H9 (cell line): ENCODE results near the gene RGS3. TPM values are rescaled to one million over a fixed set of nuclear protein-coding genes. Genes with fewer than 3 reads are reported as not detected.

Source experiments
- DNase-seq: peaks from one replicate; pipeline ENCODE4 v3.0.0-alpha.2; 2017
- H2AFZ ChIP-seq: one replicate; pipeline ENCODE4 v1.6.1; 2013; ENCODE audit warnings: mild to moderate bottlenecking, low read length, control low read depth, moderate library complexity
- H2AK5ac ChIP-seq: 2 replicates; pipeline ENCODE4 v1.6.1; 2013; ENCODE audit warnings: low read length, control low read depth, mixed read lengths; ENCODE audit not compliant: insufficient read length
- H2BK120ac ChIP-seq: one replicate; pipeline ENCODE4 v1.6.1; 2013; ENCODE audit warnings: low read depth, mild to moderate bottlenecking, low read length, control low read depth, inconsistent platforms; ENCODE audit not compliant: poor library complexity, severe bottlenecking
- H2BK12ac ChIP-seq: 2 replicates; pipeline ENCODE4 v1.6.1; 2013; ENCODE audit warnings: low read length, control low read depth, mixed read lengths, low read depth; ENCODE audit not compliant: insufficient read length
- H2BK15ac ChIP-seq: 2 replicates; pipeline ENCODE4 v1.6.1; 2013; ENCODE audit warnings: low read depth, low read length, control low read depth
- H2BK20ac ChIP-seq: one replicate; pipeline ENCODE4 v1.6.1; 2013; ENCODE audit warnings: low read depth, mild to moderate bottlenecking, low read length, control low read depth, inconsistent platforms; ENCODE audit not compliant: poor library complexity, severe bottlenecking
- H2BK5ac ChIP-seq: 2 replicates; pipeline ENCODE4 v1.6.1; 2013; ENCODE audit warnings: low read length, control low read depth, mixed read lengths; ENCODE audit not compliant: insufficient read length
- H3K14ac ChIP-seq: 2 replicates; pipeline ENCODE4 v1.6.1; 2013; ENCODE audit warnings: low read length, control low read depth; ENCODE audit not compliant: insufficient read depth
- H3K18ac ChIP-seq: 2 replicates; pipeline ENCODE4 v1.6.1; 2013; ENCODE audit warnings: low read depth, mild to moderate bottlenecking, mixed read lengths, low read length, control low read depth; ENCODE audit not compliant: insufficient read length
- H3K23ac ChIP-seq: 2 replicates; pipeline ENCODE4 v1.6.1; 2013; ENCODE audit warnings: low read length, control low read depth, mixed read lengths, low read depth; ENCODE audit not compliant: insufficient read length
- H3K23me2 ChIP-seq: 2 replicates; pipeline ENCODE4 v1.6.1; 2013; ENCODE audit warnings: low read depth, mild to moderate bottlenecking, mixed read lengths, low read length, control low read depth; ENCODE audit not compliant: insufficient read length, poor library complexity, severe bottlenecking
- H3K27ac ChIP-seq: 2 replicates; pipeline ENCODE4 v1.5.1; 2013; ENCODE audit warnings: low read length, control low read depth, mixed read lengths, low read depth; ENCODE audit not compliant: insufficient read length
- H3K27me3 ChIP-seq: 2 replicates; pipeline ENCODE4 v1.6.1; 2013; ENCODE audit warnings: low read length, control low read depth, inconsistent platforms; ENCODE audit not compliant: insufficient read depth
- H3K4ac ChIP-seq: 2 replicates; pipeline ENCODE4 v1.6.1; 2013; ENCODE audit warnings: low read depth, mild to moderate bottlenecking, control low read depth, inconsistent platforms, low read length, moderate library complexity
- H3K4me1 ChIP-seq: 2 replicates; pipeline ENCODE4 v1.6.1; 2013; ENCODE audit warnings: low read length, control low read depth, inconsistent platforms; ENCODE audit not compliant: insufficient read depth
- H3K4me2 ChIP-seq: 2 replicates; pipeline ENCODE4 v1.6.1; 2013; ENCODE audit warnings: low read length, control low read depth, mixed read lengths; ENCODE audit not compliant: insufficient read length, insufficient read depth
- H3K56ac ChIP-seq: 2 replicates; pipeline ENCODE4 v1.6.1; 2013; ENCODE audit warnings: low read depth, mild to moderate bottlenecking, mixed read lengths, low read length, control low read depth; ENCODE audit not compliant: insufficient read length
- H3K79me1 ChIP-seq: 2 replicates; pipeline ENCODE4 v1.6.1; 2013; ENCODE audit warnings: low read depth, mild to moderate bottlenecking, moderate library complexity, low read length, control low read depth, inconsistent platforms; ENCODE audit not compliant: insufficient read depth, poor library complexity, severe bottlenecking
- H3K79me2 ChIP-seq: 2 replicates; pipeline ENCODE4 v1.6.1; 2013; ENCODE audit warnings: low read length, control low read depth, inconsistent platforms; ENCODE audit not compliant: insufficient read depth
- H3K9ac ChIP-seq: 2 replicates; pipeline ENCODE4 v1.6.1; 2013; ENCODE audit warnings: low read length, control low read depth, mixed read lengths; ENCODE audit not compliant: insufficient read length; ENCODE audit errors: extremely low read depth
- H3K9me3 ChIP-seq: one replicate; pipeline ENCODE4 v1.6.1; 2013; ENCODE audit warnings: low read depth, low read length, inconsistent platforms; ENCODE audit not compliant: control insufficient read depth
- H3T11ph ChIP-seq: one replicate; pipeline ENCODE4 v1.6.1; 2013; ENCODE audit warnings: mild to moderate bottlenecking, low read length, control low read depth, inconsistent platforms
- H4K20me1 ChIP-seq: one replicate; pipeline ENCODE4 v1.6.1; 2013; ENCODE audit not compliant: control insufficient read depth, insufficient read length, insufficient read depth
- H4K5ac ChIP-seq: 2 replicates; pipeline ENCODE4 v1.6.1; 2013; ENCODE audit warnings: low read depth, mild to moderate bottlenecking, mixed read lengths, low read length, control low read depth; ENCODE audit not compliant: insufficient read length
- H4K8ac ChIP-seq: replicated peaks from 2 replicates; pipeline ENCODE4 v1.6.1; 2013; ENCODE audit warnings: low read length, control low read depth, mixed read lengths, low read depth; ENCODE audit not compliant: insufficient read length
- H4K91ac ChIP-seq: 2 replicates; pipeline ENCODE4 v1.6.1; 2013; ENCODE audit warnings: low read depth, mild to moderate bottlenecking, moderate library complexity, mixed read lengths, low read length, control low read depth; ENCODE audit not compliant: insufficient read length
- H3K27ac Mint-ChIP-seq, 3 experiments: 2 replicates in 2 of 3; 3 replicates in 1 of 3; pipeline ENCODE4 v1.8.0; 2020 to 2021; ENCODE audit warnings: mixed read lengths in 3 of 3, mild to moderate bottlenecking in 1 of 3, moderate library complexity in 1 of 3
- H3K27me3 Mint-ChIP-seq: 2 replicates; pipeline ENCODE4 v1.8.0; 2021; ENCODE audit warnings: low read depth, mild to moderate bottlenecking, moderate library complexity, mixed read lengths
- H3K36me3 Mint-ChIP-seq, 3 experiments: 2 replicates in 2 of 3; 3 replicates in 1 of 3; pipeline ENCODE4 v1.8.0; 2020 to 2021; ENCODE audit warnings: low read depth in 3 of 3, mixed read lengths in 3 of 3; ENCODE audit not compliant: insufficient read depth in 1 of 3
- H3K4me1 Mint-ChIP-seq, 2 experiments: 2 replicates each; pipeline ENCODE4 v1.8.0; 2020; ENCODE audit warnings: mixed read lengths in 2 of 2
- H3K4me3 Mint-ChIP-seq, 2 experiments: 2 replicates in 1 of 2; 3 replicates in 1 of 2; pipeline ENCODE4 v1.8.0; 2020 to 2021; ENCODE audit warnings: mild to moderate bottlenecking in 2 of 2, mixed read lengths in 2 of 2, moderate library complexity in 1 of 2
- H3K9me3 Mint-ChIP-seq, 2 experiments: 2 replicates in 1 of 2; 3 replicates in 1 of 2; pipeline ENCODE4 v1.8.0; 2020; ENCODE audit warnings: mild to moderate bottlenecking in 2 of 2, mixed read lengths in 2 of 2, moderate library complexity in 1 of 2
- WGBS: extraction: QIAGEN DNeasy Blood & Tissue Kit; methylation state at CpG from one replicate; pipeline ENCODE4 v1.1.7; 2013; ENCODE audit warnings: missing lambda C conversion rate, low lambda C conversion rate, mixed read lengths; ENCODE audit not compliant: insufficient read length; ENCODE audit errors: extremely low coverage; 5-methylcytosine and 5-hydroxymethylcytosine counted together
- total RNA-seq: library from RNA; stranded (reverse); gene quantifications from 2 replicates; pipeline ENCODE4 v1.2.1, GENCODE V29; 2021
- TF ChIP-seq, protein P1 (sequence below): fragments of 200-600 bp; sonication (generic); conservative IDR thresholded peaks from 3 replicates; pipeline ENCODE4 v1.8.0; 2021; ENCODE audit warnings: antibody characterized with exemption, mild to moderate bottlenecking

Gene RGS3
- total RNA-seq, 1 experiment from 2014 or later, result 13.9 TPM

GRCh38 chr9:113499153-113499875 is 35.8 kb downstream of the RGS3 start:
- TF ChIP-seq, protein P1, sequence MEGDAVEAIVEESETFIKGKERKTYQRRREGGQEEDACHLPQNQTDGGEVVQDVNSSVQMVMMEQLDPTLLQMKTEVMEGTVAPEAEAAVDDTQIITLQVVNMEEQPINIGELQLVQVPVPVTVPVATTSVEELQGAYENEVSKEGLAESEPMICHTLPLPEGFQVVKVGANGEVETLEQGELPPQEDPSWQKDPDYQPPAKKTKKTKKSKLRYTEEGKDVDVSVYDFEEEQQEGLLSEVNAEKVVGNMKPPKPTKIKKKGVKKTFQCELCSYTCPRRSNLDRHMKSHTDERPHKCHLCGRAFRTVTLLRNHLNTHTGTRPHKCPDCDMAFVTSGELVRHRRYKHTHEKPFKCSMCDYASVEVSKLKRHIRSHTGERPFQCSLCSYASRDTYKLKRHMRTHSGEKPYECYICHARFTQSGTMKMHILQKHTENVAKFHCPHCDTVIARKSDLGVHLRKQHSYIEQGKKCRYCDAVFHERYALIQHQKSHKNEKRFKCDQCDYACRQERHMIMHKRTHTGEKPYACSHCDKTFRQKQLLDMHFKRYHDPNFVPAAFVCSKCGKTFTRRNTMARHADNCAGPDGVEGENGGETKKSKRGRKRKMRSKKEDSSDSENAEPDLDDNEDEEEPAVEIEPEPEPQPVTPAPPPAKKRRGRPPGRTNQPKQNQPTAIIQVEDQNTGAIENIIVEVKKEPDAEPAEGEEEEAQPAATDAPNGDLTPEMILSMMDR, result no peak
- no peaks in the 10 kb centered on the region for H3K79me2 ChIP-seq
- H3K79me1 ChIP-seq, result no peaks in the 10 kb centered on the region
- no peak overlapping the region for H2AFZ ChIP-seq
- H3K23ac ChIP-seq, result no peak overlapping the region
- H2BK15ac ChIP-seq, result no peak overlapping the region
- H3K4ac ChIP-seq, result no peak overlapping the region
- H3K9ac ChIP-seq, result no peak overlapping the region
- H2BK20ac ChIP-seq, result no peak overlapping the region
- H4K8ac ChIP-seq, result no peak overlapping the region
- H4K20me1 ChIP-seq, result no peaks in the 10 kb centered on the region
- no peaks in the 10 kb centered on the region for H3K23me2 ChIP-seq
- no peak overlapping the region for H3K14ac ChIP-seq
- H3K4me1 Mint-ChIP-seq, result peaks cover 30 to 33% of the 10 kb centered on the region in 2 experiments
- no peak overlapping the region for H2BK12ac ChIP-seq
- H3K36me3 Mint-ChIP-seq, result no peaks in the 10 kb centered on the region
- H3K4me2 ChIP-seq, result no peak overlapping the region
- H3K4me3 Mint-ChIP-seq, result no peak overlapping the region
- 100% methylated on average over 3 of the region's 10 CpGs for whole genome bisulfite sequencing
- no peak overlapping the region for H4K5ac ChIP-seq
- H3K27ac ChIP-seq, result no peak overlapping the region
- no peak for DNase-seq
- no peaks in the 10 kb centered on the region for H3K9me3 ChIP-seq
- H4K91ac ChIP-seq, result no peak overlapping the region
- H3K27ac Mint-ChIP-seq, result no peak overlapping the region
- no peak overlapping the region for H2AK5ac ChIP-seq
- no peak overlapping the region for H3K56ac ChIP-seq
- no peak overlapping the region for H2BK120ac ChIP-seq
- H2BK5ac ChIP-seq, result no peak overlapping the region
- H3K27me3 ChIP-seq, result no peaks in the 10 kb centered on the region
- no peak overlapping the region for H3K18ac ChIP-seq
- no peaks in the 10 kb centered on the region; a peak in 1 of 5 replicates for H3K9me3 Mint-ChIP-seq
- H3T11ph ChIP-seq, result no peak overlapping the region
- H3K4me1 ChIP-seq, result no peaks in the 10 kb centered on the region; the same call in 1 of the 2 replicates
- H3K27me3 Mint-ChIP-seq, result no peaks in the 10 kb centered on the region
